HCT116 (cell line): Measurements from ENCODE around the gene CISTR. TPM values are rescaled to one million over a fixed set of nuclear protein-coding genes. Genes with fewer than 3 reads are reported as not detected.
A peak's percentile ranks its signal among the peaks of the same experiment; 100 is the strongest.

Experiments
- ATAC-seq: fragments of 200-7000 bp; cut with Tn5 transposase; 2 replicates; pipeline ENCODE4 v1.9.1; 2020; ENCODE audit warnings: mild to moderate bottlenecking, moderate library complexity
- BruUV-seq: library from RNA; stranded (reverse); fragments of 400-500 nt; replicated peaks from 2 replicates; lab custom pipeline; 2021; lab: Mats Ljungman, UMichigan
- CTCF ChIA-PET: fragments of 300-600 bp; sonication (Branson Sonifier 250); formaldehyde crosslinking; loops from one replicate; lab custom pipeline; 2021; ENCODE audit warnings: antibody characterized with exemption; lab: Charles Lee
- POLR2A ChIA-PET: fragments of 300-600, 350-600 bp; sonication (Branson Sonifier 250); formaldehyde crosslinking; loops from one replicate; lab custom pipeline; 2021; ENCODE audit warnings: antibody characterized with exemption; lab: Charles Lee
- RAD21 ChIA-PET, 2 experiments: fragments of 300-600 bp; sonication (Branson Sonifier 250); formaldehyde crosslinking; loops; one replicate each; lab custom pipeline; 2023; ENCODE audit warnings: low total read pairs in 2 of 2; ENCODE audit not compliant: uncharacterized antibody in 2 of 2, unreplicated experiment in 2 of 2, low non-redundant PET in 1 of 2; lab: Charles Lee
- DNase-seq: peaks from one replicate; pipeline ENCODE4 v3.0.0-alpha.2; 2010; ENCODE audit warnings: low read depth, low spot score
- H2AFZ ChIP-seq: fragments of 200-600 bp; shearing (Covaris generic), sonication (generic); 2 replicates; pipeline ENCODE4 v1.6.1; 2017; ENCODE audit warnings: low read depth, mixed run types, mixed read lengths, antibody characterized with exemption, low read length; ENCODE audit not compliant: poor library complexity, severe bottlenecking
- H3K27ac ChIP-seq: 2 replicates; pipeline ENCODE4 v1.5.1; 2012; ENCODE audit warnings: low read depth, low read length
- H3K27me3 ChIP-seq: fragments of 200-600 bp; sonication (generic); 2 replicates; pipeline ENCODE4 v1.6.1; 2016; ENCODE audit warnings: mixed run types, low read length, mixed read lengths; ENCODE audit not compliant: insufficient read depth
- H3K36me3 ChIP-seq, 2 experiments: fragments of 200-500 bp in 1 of 2; fragments of 200-600 bp in 1 of 2; sonication (Bioruptor generic) in 1 of 2; sonication (generic) in 1 of 2; 2 replicates each; pipeline versions ENCODE4 v1.5.1 to v1.6.1; 2014 to 2016; ENCODE audit warnings: low read length in 2 of 2, inconsistent platforms in 1 of 2, mixed read lengths in 1 of 2, mixed run types in 1 of 2; ENCODE audit not compliant: insufficient read depth in 2 of 2, control insufficient read depth in 1 of 2
- H3K4me1 ChIP-seq, 2 experiments: fragments of 200-600 bp in 1 of 2; sonication (generic) in 1 of 2; 2 replicates each; pipeline versions ENCODE4 v1.5.1 to v1.6.1; 2012 to 2017; ENCODE audit warnings: low read length in 2 of 2, inconsistent platforms in 1 of 2, mild to moderate bottlenecking in 1 of 2, mixed read lengths in 1 of 2, mixed run types in 1 of 2, moderate library complexity in 1 of 2; ENCODE audit not compliant: insufficient read depth in 2 of 2, control insufficient read depth in 1 of 2
- H3K4me2 ChIP-seq: fragments of 200-600 bp; sonication (generic); 2 replicates; pipeline ENCODE4 v1.6.1; 2017; ENCODE audit warnings: mixed run types, low read length, mixed read lengths
- H3K4me3 ChIP-seq, 2 experiments: fragments of 200-600 bp in 1 of 2; sonication (generic) in 1 of 2; replicated peaks in 1 of 2; 2 replicates each; pipeline ENCODE4 v1.5.1; 2011 to 2016; ENCODE audit warnings: low read length in 2 of 2, control low read depth in 1 of 2, low read depth in 1 of 2, mild to moderate bottlenecking in 1 of 2, mixed read lengths in 1 of 2, mixed run types in 1 of 2
- H3K79me2 ChIP-seq: fragments of 200-600 bp; sonication (generic); 2 replicates; pipeline ENCODE4 v1.6.1; 2017; ENCODE audit warnings: mild to moderate bottlenecking, mixed run types, low read length, moderate library complexity, mixed read lengths; ENCODE audit not compliant: insufficient read depth
- H3K9ac ChIP-seq: fragments of 200-600 bp; sonication (generic); 2 replicates; pipeline ENCODE4 v1.6.1; 2016; ENCODE audit warnings: low read length, mixed read lengths
- H3K9me2 ChIP-seq: fragments of 200-600 bp; sonication (generic), shearing (Covaris generic); 2 replicates; pipeline ENCODE4 v1.6.1; 2017; ENCODE audit warnings: mixed run types, mild to moderate bottlenecking, moderate library complexity; ENCODE audit not compliant: insufficient read depth
- H3K9me3 ChIP-seq, 2 experiments: fragments of 200-500 bp in 1 of 2; fragments of 200-600 bp in 1 of 2; sonication (Bioruptor generic) in 1 of 2; sonication (generic) in 1 of 2; 2 replicates each; pipeline ENCODE4 v1.6.1; 2014 to 2017; ENCODE audit warnings: low read length in 2 of 2, mixed read lengths in 2 of 2, inconsistent platforms in 1 of 2, low read depth in 1 of 2, mild to moderate bottlenecking in 1 of 2, mixed run types in 1 of 2, moderate library complexity in 1 of 2; ENCODE audit not compliant: control insufficient read depth in 1 of 2, insufficient read depth in 1 of 2
- H4K20me1 ChIP-seq: fragments of 200-600 bp; sonication (generic), shearing (Covaris generic); 2 replicates; pipeline ENCODE4 v1.6.1; 2017; ENCODE audit warnings: mixed run types, mild to moderate bottlenecking, moderate library complexity; ENCODE audit not compliant: insufficient read depth
- ATF3 ChIP-seq: IDR thresholded peaks from 2 replicates; pipeline ENCODE4 v1.6.1; 2012
- EGR1 ChIP-seq: IDR thresholded peaks from 2 replicates; pipeline ENCODE4 v1.6.1; 2012; ENCODE audit warnings: low read depth
- EZH2 ChIP-seq: fragments of 200-600 bp; sonication (generic); IDR thresholded peaks from 2 replicates; pipeline ENCODE4 v1.6.1; 2017; ENCODE audit warnings: antibody characterized with exemption, mixed run types
- EZH2phosphoT487 ChIP-seq: fragments of 200-600 bp; IDR thresholded peaks from 2 replicates; pipeline ENCODE4 v1.6.1; 2018; ENCODE audit warnings: antibody characterized with exemption, borderline replicate concordance
- MAX ChIP-seq: IDR thresholded peaks from 2 replicates; pipeline ENCODE4 v1.6.1; 2012
- YY1 ChIP-seq: IDR thresholded peaks from 2 replicates; pipeline ENCODE4 v1.6.1; 2011; ENCODE audit warnings: low read length, low read depth, moderate library complexity, mild to moderate bottlenecking; ENCODE audit not compliant: insufficient replicate concordance; ENCODE audit errors: extremely low read depth
- ZFX ChIP-seq: fragments of 450-650 bp; IDR thresholded peaks from 2 replicates; pipeline ENCODE4 v1.6.1; 2017
- intact Hi-C: fragments of 100-400 bp; cut with micrococcal nuclease; formaldehyde crosslinking; loops from 2 replicates; pipeline ENCODE4 v1.10.0; 2022
- total RNA-seq: library from RNA; stranded (reverse); gene quantifications from one replicate; pipeline ENCODE4 v1.2.1, GENCODE V29; 2021; ENCODE audit not compliant: unreplicated experiment

CISTR gene
- total RNA-seq, 1 experiment from 2014 or later: not detected

DNA sequence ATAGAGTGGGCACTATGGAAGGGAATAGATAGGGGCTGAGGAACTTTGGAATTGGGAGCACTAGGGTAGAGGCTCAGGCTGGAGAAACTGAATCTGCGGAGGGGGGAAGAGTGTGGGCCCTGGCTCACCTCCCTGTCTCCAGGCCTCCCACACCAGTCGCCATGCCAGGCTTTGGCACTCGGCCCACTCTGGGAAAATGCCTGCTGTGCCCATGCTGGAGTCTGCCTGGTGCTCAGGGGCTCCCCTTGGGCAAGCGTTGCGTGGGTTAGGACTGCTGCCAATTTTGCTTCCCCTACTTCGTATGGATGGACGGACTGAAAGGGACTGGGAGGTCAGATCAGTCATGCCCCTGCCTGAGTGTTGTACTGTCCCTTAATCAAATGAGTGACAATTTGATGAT, 34.6 kb upstream of the CISTR start:
- Histone ChIP-seq H3K27ac (no peak overlapping the region), H3K36me3 (no peaks in the 10 kb centered on the region), H4K20me1 (no peaks in the 10 kb centered on the region), H3K4me2 (no peak overlapping the region), H3K27me3 (no peaks in the 10 kb centered on the region), H2AFZ (no peak overlapping the region), H3K79me2 (no peaks in the 10 kb centered on the region), H3K4me1 (peaks cover 0 to 5% of the 10 kb centered on the region in 2 experiments; a peak in 1 of 4 replicates), H3K9ac (no peak overlapping the region), H3K9me2 (no peaks in the 10 kb centered on the region), H3K9me3 (no peaks in the 10 kb centered on the region), H3K4me3 (no peak overlapping the region)
- ChIA-PET POLR2A (no interaction called here), CTCF (no interaction called here), RAD21 (no interaction called here)
- DNase-seq (no peak), ATAC-seq (no peak)
- intact Hi-C loops: no loop called here
- TF ChIP-seq ATF3 (no peak), YY1 (no peak), EZH2 (no peak), EGR1 (no peak), ZFX (no peak), EZH2phosphoT487 (no peak)
- no TSS peak for BruUV-seq

GRCh38 chr12:53785161-53785560, 33.4 kb upstream of the CISTR start:
- ATAC-seq (peak; percentile 38; the same call in 1 of the 2 replicates), DNase-seq (no peak)
- no peaks in the 10 kb centered on the region for H3K36me3 ChIP-seq
- H4K20me1 ChIP-seq: no peaks in the 10 kb centered on the region
- no peak overlapping the region for H2AFZ ChIP-seq
- intact Hi-C loops: no loop called here
- BruUV-seq: no TSS peak
- no peaks in the 10 kb centered on the region for H3K9me2 ChIP-seq
- H3K79me2 ChIP-seq: no peaks in the 10 kb centered on the region
- H3K4me3 ChIP-seq: no peak overlapping the region
- CTCF ChIA-PET: interaction anchor here (1.5 kb wide), 1 partner anchor 416 kb away, joined by 3 read pairs; no protein-coding TSS in a partner anchor
- H3K27me3 ChIP-seq: no peaks in the 10 kb centered on the region; the same call in 1 of the 2 replicates
- TF ChIP-seq EZH2 (no peak), YY1 (no peak), MAX (no peak)
- no peak overlapping the region for H3K9ac ChIP-seq
- H3K27ac ChIP-seq: no peak overlapping the region
- no peaks in the 10 kb centered on the region for H3K9me3 ChIP-seq
- RAD21 ChIA-PET: interaction anchor here in 1 of 2 experiments (0.6 kb wide), 1 partner anchor 200 kb away, joined by 3 read pairs; the partner anchor contains the start of gene HOXC10
- peak overlapping the region; percentile 9; the same call in 1 of the 2 replicates for H3K4me2 ChIP-seq
- H3K4me1 ChIP-seq: peaks cover 0 to 5% of the 10 kb centered on the region in 2 experiments; a peak in 1 of 4 replicates
- POLR2A ChIA-PET: no interaction called here
